AG04449 (cell line): ENCODE results near the gene HK3.

Source experiments
- CTCF ChIA-PET: fragments of 350-600 bp; formaldehyde crosslinking; extraction: SDS; loops from one replicate; lab custom pipeline; 2021; ENCODE audit warnings: antibody characterized with exemption; lab: Yijun Ruan, JAX
- POLR2A ChIA-PET: fragments of 400-600, 350-600 bp; formaldehyde crosslinking; extraction: SDS; loops from one replicate; lab custom pipeline; 2020; ENCODE audit warnings: antibody characterized with exemption, inconsistent platforms; lab: Yijun Ruan, JAX
- DNase-seq: peaks from one replicate; pipeline ENCODE4 v3.0.0-alpha.2; 2010; ENCODE audit warnings: low read depth, low spot score
- H3K4me3 ChIP-seq: 2 replicates; pipeline ENCODE4 v1.5.1; 2011; ENCODE audit warnings: low read depth, mild to moderate bottlenecking, control low read depth, low read length
- TF ChIP-seq, protein P1 (sequence below): IDR thresholded peaks from one replicate; pipeline ENCODE4 v1.5.1; 2011; ENCODE audit warnings: mild to moderate bottlenecking, moderate library complexity, low read length, control low read depth, inconsistent platforms; ENCODE audit not compliant: insufficient read depth; ENCODE audit errors: missing control alignments

The HK3 gene

DNA sequence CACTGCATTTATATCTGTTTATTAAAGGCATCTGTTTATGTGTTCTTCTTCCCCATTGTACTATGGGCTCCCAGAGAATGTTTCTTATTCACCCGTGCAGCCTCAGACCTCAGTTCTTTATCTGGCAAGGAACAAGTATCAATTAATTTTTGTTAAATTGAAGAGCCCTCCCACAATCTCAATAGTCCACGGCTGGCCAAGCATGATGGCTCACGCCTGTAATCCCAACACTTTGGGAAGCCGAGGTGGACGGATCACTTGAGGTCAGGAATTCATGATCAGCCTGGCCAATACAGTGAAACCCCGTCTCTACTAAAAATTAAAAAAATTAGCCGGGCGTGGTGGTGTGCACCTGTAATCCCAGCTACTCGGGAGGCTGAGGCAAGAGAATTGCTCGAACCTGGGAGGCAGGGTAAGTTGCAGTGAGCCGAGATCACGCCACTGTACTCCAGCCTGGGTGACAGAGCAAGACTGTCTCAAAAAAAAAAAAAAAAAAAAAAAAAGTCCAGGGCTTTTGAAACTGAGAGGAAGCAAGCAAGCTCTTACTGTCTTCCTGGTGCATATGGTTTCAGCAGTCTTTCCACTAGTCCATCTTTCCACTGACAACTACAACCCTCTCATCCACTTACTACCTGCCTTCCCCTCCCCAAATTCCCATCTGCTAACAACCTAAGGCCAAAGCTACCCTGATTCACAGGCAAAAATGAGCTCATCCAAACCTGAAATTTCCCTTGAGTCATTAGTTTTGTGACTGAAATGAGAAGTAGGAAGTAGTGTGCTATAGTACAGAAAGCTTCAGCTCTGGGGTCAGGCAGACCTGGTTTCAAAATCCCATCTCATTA lies 2.3 kb upstream of the HK3 start:
- H3K4me3 ChIP-seq = no peak overlapping the region
- ChIA-PET POLR2A (no interaction called here), CTCF (interaction anchor here (0.7 to 3.8 kb wide), 2 partner anchors 32 to 241 kb away, joined by 4 to 23 read pairs; no protein-coding TSS in a partner anchor)
- TF ChIP-seq, protein P1, sequence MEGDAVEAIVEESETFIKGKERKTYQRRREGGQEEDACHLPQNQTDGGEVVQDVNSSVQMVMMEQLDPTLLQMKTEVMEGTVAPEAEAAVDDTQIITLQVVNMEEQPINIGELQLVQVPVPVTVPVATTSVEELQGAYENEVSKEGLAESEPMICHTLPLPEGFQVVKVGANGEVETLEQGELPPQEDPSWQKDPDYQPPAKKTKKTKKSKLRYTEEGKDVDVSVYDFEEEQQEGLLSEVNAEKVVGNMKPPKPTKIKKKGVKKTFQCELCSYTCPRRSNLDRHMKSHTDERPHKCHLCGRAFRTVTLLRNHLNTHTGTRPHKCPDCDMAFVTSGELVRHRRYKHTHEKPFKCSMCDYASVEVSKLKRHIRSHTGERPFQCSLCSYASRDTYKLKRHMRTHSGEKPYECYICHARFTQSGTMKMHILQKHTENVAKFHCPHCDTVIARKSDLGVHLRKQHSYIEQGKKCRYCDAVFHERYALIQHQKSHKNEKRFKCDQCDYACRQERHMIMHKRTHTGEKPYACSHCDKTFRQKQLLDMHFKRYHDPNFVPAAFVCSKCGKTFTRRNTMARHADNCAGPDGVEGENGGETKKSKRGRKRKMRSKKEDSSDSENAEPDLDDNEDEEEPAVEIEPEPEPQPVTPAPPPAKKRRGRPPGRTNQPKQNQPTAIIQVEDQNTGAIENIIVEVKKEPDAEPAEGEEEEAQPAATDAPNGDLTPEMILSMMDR = no peak
- DNase-seq = no peak

DNA sequence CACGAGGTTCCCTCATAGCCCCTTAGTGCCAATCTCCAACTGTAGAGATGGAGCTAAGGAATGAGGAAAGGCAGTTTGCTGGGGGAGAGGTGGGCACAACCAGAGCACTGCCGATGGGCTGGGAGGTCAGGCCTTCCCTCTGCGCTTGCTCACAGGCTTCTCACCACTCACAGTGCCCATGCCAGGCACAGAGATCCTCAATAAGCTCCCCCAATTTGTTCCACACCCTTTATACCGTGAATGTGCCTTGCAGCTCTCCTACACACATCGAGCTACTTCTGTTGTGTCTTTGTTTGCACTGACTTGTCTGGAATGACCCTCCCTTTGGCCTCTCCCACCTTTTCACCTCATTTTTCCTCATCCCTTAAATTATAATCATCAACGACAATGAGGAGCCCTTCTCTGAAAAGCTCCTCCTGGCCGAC lies 1.6 kb upstream of the HK3 start:
- H3K4me3 ChIP-seq = no peak overlapping the region
- TF ChIP-seq, protein P1 = no peak
- no peak for DNase-seq
- POLR2A ChIA-PET = no interaction called here
- CTCF ChIA-PET = interaction anchor here (0.7 to 3.8 kb wide), 3 partner anchors 31 to 243 kb away, joined by 4 to 23 read pairs (median 8); no protein-coding TSS in a partner anchor

DNA sequence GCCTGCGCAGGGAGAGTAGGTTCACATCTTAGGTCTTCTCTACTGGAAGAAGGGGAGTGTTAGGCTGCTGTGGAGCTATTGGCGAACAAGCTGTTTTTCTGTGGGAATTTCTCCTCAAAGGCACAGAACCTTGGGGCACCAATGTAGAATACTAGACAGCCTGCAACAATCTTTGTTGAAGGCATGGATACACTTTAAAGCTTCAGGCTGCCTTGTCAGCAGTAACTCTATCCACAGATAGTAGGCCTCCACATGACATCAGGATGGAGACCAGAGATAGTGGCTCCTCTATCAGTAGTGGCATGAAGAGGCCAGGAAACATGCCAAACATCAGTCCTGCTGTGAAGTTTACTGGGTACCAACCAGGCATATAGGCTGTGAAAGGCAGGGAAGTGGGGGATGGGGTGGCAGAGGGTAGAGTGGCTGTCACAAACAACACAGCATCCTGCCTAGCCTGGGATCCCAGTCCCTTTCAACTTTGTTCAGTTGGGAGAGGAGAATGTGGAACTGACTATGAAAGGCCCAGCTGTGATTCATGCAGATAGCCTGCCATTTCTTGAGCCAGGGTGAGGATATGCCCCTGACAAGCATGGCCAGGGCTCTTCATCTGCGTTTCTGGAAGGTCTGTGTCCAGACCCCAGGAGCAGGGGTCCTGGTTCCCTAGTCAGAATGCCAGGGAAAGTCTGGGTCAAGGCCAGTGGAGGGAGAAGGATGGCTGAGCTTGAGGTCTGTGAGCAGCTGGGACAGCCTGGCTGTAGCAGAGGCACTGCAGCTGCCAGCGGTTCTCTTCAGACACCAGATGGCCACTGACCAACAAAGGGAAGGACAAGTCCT lies 1.0 kb upstream of the HK3 start:
- ChIA-PET POLR2A (no interaction called here), CTCF (interaction anchor here (2.6 to 3.8 kb wide), 2 partner anchors 240 to 242 kb away, joined by 8 to 23 read pairs; no protein-coding TSS in a partner anchor)

DNA sequence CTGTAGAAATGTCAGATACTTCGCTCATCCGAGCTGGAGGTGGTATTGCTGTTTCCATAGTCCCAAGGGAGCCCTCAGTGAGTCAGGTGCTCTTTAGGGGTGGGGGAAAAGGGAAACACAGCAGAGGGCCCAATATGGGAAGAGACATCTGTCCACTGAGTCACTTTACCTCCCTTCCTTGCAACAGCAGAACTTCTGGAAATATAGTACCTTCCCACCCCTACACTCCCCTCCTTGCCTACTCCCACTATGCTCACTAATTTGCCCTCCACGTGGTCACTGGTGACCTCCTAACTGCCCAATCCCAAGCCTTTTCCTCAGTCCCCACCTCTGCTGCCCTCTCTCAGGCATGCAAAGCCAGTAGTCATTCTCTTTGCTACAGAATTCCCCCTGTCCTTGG lies 1.9 kb downstream of the HK3 start:
- TF ChIP-seq, protein P1 = no peak
- H3K4me3 ChIP-seq = no peak overlapping the region
- no peak for DNase-seq
- CTCF ChIA-PET = interaction anchor here (0.8 kb wide), 1 partner anchor 237 kb away, joined by 4 read pairs; no protein-coding TSS in a partner anchor
- POLR2A ChIA-PET = no interaction called here

More for the DNA sequence above, 1.0 kb upstream of the HK3 start:
- TF ChIP-seq, protein P1 = no peak
- H3K4me3 ChIP-seq = no peak overlapping the region
- DNase-seq = no peak

DNA sequence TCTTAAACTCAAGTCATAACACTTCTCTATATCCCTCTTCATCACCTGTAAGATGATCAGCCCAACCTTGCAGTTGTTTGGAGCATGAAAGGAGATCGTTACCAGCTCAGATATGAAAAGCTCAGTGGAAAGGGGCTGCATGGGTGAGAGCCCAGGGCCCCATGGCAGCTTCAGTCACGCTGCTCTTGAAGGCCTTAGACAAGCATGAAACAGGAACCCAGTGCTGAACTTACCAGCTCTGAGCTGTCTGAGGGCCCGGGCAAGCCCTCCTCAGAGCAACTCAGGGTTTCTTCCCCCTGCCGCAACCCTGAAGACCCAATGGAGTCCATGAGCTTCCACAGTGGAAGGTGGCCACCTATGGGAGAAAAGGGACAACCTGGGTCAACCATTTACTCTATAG lies 3.3 kb downstream of the HK3 start:
- no peak overlapping the region for H3K4me3 ChIP-seq
- DNase-seq = no peak
- ChIA-PET CTCF (interaction anchor here (1.4 kb wide), 1 partner anchor 236 kb away, joined by 3 read pairs; no protein-coding TSS in a partner anchor), POLR2A (no interaction called here)
- TF ChIP-seq, protein P1 = no peak
